Measurements from ENCODE around the gene GPR35.

GPR35 gene

GRCh38 chr2:240624011-240624949, 1.0 kb upstream of the GPR35 start:
- DNase-seq, result peak; percentile 16

- DNase-seq, result peak; percentile 21
Measured at GRCh38 chr2:240626531-240627300, 1.4 kb downstream of the GPR35 start.

GRCh38 chr2:240627736-240628506, 2.6 kb downstream of the GPR35 start:
- DNase-seq, result peak; percentile 12

- DNase-seq, result no peak
Measured at GRCh38 chr2:240628507-240628807, 3.2 kb downstream of the GPR35 start.

GRCh38 chr2:240628808-240629618, 3.7 kb downstream of the GPR35 start:
- DNase-seq, result peak; percentile 12

GRCh38 chr2:240629619-240629967, 4.3 kb downstream of the GPR35 start:
- no peak for DNase-seq

- DNase-seq, result no peak
Measured at GRCh38 chr2:240629968-240630770, 4.9 kb downstream of the GPR35 start.

GRCh38 chr2:240630771-240631547, 5.7 kb downstream of the GPR35 start:
- DNase-seq, result no peak

- DNase-seq, result no peak
Measured at GRCh38 chr2:240631548-240632305, 6.4 kb downstream of the GPR35 start.

GRCh38 chr2:240632306-240632721, 7.0 kb downstream of the GPR35 start:
- DNase-seq, result no peak

- no peak for DNase-seq
Measured at GRCh38 chr2:240635121-240635997, 10.1 kb downstream of the GPR35 start.

GRCh38 chr2:240635998-240636547, 10.8 kb downstream of the GPR35 start:
- DNase-seq, result no peak

- DNase-seq, result no peak
Measured at GRCh38 chr2:240636563-240637115, 11.4 kb downstream of the GPR35 start.

GRCh38 chr2:240637116-240637900, 12.0 kb downstream of the GPR35 start:
- DNase-seq, result no peak

GRCh38 chr2:240637901-240638345, 12.6 kb downstream of the GPR35 start:
- DNase-seq, result no peak

- no peak for DNase-seq
Measured at GRCh38 chr2:240638512-240639160, 13.4 kb downstream of the GPR35 start.

- no peak for DNase-seq
Measured at GRCh38 chr2:240639566-240639965, 14.3 kb downstream of the GPR35 start.
